Measurements from ENCODE around the gene NR5A2. TPM values are rescaled to one million over a fixed set of nuclear protein-coding genes. Genes with fewer than 3 reads are reported as not detected.

Gene NR5A2
- total RNA-seq, 1 experiment from 2014 or later, result 4.7 TPM

DNA sequence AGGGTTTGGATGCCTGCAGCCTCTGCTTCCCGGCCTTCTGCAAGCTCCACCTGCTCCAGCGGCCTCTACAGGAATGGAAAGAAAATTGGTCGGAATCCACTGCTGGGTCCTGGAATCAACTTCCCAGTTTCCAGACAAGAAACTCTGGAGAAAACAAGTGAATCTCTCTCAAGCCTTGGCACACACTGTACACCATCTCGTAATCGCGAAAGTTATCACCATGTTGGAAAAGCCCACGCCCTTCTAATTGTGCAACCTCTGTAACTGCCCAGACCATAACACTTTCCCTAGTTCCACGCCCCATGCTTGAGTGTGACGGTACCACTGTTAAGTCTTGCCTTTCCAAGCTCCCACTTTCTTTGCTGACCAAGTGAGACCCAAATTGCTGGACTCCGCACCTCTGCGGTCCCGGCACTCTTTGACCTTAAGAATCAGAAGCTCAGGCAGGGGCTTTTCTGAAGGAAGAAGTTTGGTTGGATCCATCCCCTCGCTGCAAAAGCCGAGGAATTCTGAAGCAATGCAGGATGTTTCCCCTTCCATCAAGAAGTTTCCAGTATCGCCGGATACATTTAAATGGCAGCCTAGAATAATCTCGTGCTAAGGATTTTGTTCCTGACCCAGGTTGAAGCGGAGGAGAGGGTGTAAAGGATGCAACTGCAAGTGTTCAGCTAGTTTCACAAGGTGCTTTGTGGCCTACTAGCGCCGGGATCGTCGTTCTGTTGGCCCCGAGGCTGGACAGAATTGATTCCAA lies 6.2 kb downstream of the NR5A2 start:
- Histone ChIP-seq H2BK12ac (ENCODE audit: insufficient read length, low read depth, low read length) (no peak overlapping the region), H4K91ac (ENCODE audit: insufficient read length, low read depth, low read length) (no peak overlapping the region), H3K23ac (ENCODE audit: insufficient read length, low read depth, low read length) (no peak overlapping the region), H2BK20ac (ENCODE audit: low read depth, low read length, poor library complexity, severe bottlenecking) (no peak overlapping the region), H3K23me2 (ENCODE audit: insufficient read length, low read depth, low read length, poor library complexity, severe bottlenecking) (peaks cover 45% of the 10 kb centered on the region), H3K9ac (ENCODE audit: extremely low read depth, insufficient read length, low read length) (no peak overlapping the region), H2AK5ac (ENCODE audit: insufficient read length, low read length) (no peak overlapping the region), H3K18ac (ENCODE audit: insufficient read length, low read depth, low read length) (no peak overlapping the region), H3K14ac (ENCODE audit: insufficient read depth, low read length) (no peak overlapping the region), H2BK5ac (ENCODE audit: insufficient read length, low read length) (no peak overlapping the region), H2AFZ (ENCODE audit: low read length) (no peak overlapping the region), H3K27ac (ENCODE audit: insufficient read length, low read depth, low read length) (no peak overlapping the region), H4K20me1 (ENCODE audit: control insufficient read depth, insufficient read depth, insufficient read length) (no peaks in the 10 kb centered on the region), H3K56ac (ENCODE audit: insufficient read length, low read depth, low read length) (no peak overlapping the region), H3K27me3 (ENCODE audit: insufficient read depth, low read length) (peaks cover 25% of the 10 kb centered on the region; the same call in 1 of the 2 replicates), H3K79me1 (ENCODE audit: insufficient read depth, low read depth, low read length, poor library complexity, severe bottlenecking) (no peaks in the 10 kb centered on the region), H2BK120ac (ENCODE audit: low read depth, low read length, poor library complexity, severe bottlenecking) (no peak overlapping the region), H3K4ac (ENCODE audit: low read depth, low read length) (no peak overlapping the region), H3T11ph (ENCODE audit: low read length) (no peak overlapping the region), H4K8ac (replicated peaks; ENCODE audit: insufficient read length, low read depth, low read length) (no peak overlapping the region), H3K4me2 (ENCODE audit: insufficient read depth, insufficient read length, low read length) (peak overlapping the region; percentile 96), H2BK15ac (ENCODE audit: low read depth, low read length) (no peak overlapping the region), H4K5ac (ENCODE audit: insufficient read length, low read depth, low read length) (no peak overlapping the region), H3K4me1 (ENCODE audit: insufficient read depth, low read length) (peaks cover 8% of the 10 kb centered on the region), H3K79me2 (ENCODE audit: insufficient read depth, low read length) (no peaks in the 10 kb centered on the region), H3K9me3 (ENCODE audit: control insufficient read depth, low read depth, low read length) (no peaks in the 10 kb centered on the region)
- H3K9me3 Mint-ChIP-seq, result no peaks in the 10 kb centered on the region; a peak in 1 of 5 replicates
- peak; percentile 57 for DNase-seq
- H3K36me3 Mint-ChIP-seq (ENCODE audit: insufficient read depth in 1 of 3, low read depth in 3 of 3), result no peaks in the 10 kb centered on the region
- no peak overlapping the region for H3K4me3 Mint-ChIP-seq
- H3K4me1 Mint-ChIP-seq, result peaks cover 34 to 42% of the 10 kb centered on the region in 2 experiments
- no peak overlapping the region for H3K27ac Mint-ChIP-seq
- TF ChIP-seq, protein P1, sequence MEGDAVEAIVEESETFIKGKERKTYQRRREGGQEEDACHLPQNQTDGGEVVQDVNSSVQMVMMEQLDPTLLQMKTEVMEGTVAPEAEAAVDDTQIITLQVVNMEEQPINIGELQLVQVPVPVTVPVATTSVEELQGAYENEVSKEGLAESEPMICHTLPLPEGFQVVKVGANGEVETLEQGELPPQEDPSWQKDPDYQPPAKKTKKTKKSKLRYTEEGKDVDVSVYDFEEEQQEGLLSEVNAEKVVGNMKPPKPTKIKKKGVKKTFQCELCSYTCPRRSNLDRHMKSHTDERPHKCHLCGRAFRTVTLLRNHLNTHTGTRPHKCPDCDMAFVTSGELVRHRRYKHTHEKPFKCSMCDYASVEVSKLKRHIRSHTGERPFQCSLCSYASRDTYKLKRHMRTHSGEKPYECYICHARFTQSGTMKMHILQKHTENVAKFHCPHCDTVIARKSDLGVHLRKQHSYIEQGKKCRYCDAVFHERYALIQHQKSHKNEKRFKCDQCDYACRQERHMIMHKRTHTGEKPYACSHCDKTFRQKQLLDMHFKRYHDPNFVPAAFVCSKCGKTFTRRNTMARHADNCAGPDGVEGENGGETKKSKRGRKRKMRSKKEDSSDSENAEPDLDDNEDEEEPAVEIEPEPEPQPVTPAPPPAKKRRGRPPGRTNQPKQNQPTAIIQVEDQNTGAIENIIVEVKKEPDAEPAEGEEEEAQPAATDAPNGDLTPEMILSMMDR (conservative IDR thresholded peaks at IDR 0.05), result no peak; the same call in 2 of the 3 replicates
- no peaks in the 10 kb centered on the region; the same call in 1 of the 2 replicates for H3K27me3 Mint-ChIP-seq (ENCODE audit: low read depth)
- WGBS (ENCODE audit: extremely low coverage, insufficient read length, low lambda C conversion rate), result no CpG with 5 or more reads among the region's 23 CpGs

Measured in H9 (cell line).